ENCODE data around the gene FMR1. TPM values are rescaled to one million over a fixed set of nuclear protein-coding genes. Genes with fewer than 3 reads are reported as not detected.

Gene FMR1
- 17.9 to 25.6 TPM (median 23.8 TPM) in 5 replicates for total RNA-seq (2022; extraction: Qiagen RNA extraction; ENCODE audit: low read depth)

DNA sequence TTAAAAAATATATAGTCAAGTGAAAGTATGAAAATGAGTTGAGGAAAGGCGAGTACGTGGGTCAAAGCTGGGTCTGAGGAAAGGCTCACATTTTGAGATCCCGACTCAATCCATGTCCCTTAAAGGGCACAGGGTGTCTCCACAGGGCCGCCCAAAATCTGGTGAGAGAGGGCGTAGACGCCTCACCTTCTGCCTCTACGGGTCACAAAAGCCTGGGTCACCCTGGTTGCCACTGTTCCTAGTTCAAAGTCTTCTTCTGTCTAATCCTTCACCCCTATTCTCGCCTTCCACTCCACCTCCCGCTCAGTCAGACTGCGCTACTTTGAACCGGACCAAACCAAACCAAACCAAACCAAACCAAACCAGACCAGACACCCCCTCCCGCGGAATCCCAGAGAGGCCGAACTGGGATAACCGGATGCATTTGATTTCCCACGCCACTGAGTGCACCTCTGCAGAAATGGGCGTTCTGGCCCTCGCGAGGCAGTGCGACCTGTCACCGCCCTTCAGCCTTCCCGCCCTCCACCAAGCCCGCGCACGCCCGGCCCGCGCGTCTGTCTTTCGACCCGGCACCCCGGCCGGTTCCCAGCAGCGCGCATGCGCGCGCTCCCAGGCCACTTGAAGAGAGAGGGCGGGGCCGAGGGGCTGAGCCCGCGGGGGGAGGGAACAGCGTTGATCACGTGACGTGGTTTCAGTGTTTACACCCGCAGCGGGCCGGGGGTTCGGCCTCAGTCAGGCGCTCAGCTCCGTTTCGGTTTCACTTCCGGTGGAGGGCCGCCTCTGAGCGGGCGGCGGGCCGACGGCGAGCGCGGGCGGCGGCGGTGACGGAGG lies at the start of gene FMR1:
Gene FMR1, plus strand, starts transcription at position 728 of the 831 bp plus-strand sequence. CDS start 261 bp downstream, outside the sequence.

DNA sequence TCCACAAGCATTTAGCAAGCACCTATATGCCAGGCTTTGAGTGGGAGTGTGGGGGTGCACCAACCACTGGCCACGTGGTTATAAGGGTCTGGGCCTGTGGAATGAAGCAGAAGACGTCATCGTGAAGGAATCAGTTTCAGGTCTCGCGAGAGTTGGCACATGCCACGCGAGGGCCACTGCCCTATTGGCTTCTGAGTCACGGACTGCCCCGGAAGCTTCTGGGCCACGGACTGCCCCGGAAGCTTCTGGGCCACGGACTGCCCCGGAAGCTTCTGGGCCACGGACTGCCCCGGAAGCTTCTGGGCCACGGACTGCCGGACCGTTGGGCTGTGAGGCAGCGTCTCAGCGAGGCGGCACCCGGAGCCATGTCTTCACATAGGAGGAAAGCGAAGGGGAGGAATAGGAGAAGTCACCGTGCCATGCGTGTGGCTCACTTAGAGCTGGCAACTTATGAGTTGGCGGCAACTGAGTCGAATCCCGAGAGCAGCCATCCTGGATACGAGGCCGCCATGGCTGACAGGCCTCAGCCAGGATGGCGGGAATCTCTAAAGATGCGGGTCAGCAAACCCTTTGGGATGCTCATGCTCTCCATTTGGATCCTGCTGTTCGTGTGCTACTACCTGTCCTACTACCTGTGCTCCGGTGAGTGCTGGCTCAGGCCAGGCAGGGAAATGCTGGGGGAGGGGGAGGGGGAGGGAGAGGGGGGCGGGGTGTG lies 69.5 kb downstream of the FMR1 start, which contains the start of gene FMR1NB:
Gene FMR1NB, plus strand, starts transcription at position 300 of the 715 bp plus-strand sequence. Its CDS starts 66 bp downstream, at position 366.

Other genes with a start within 250 kb of the FMR1 start
- not detected in 5 replicates for gene FMR1NB, start 69.4 kb downstream of the FMR1 start, total RNA-seq (2022; extraction: Qiagen RNA extraction; ENCODE audit: low read depth)